Activated B cell treated with CpG ODN at 0.5 μM for 24 hours (primary cell): ENCODE data around the gene CEP192. TPM values are rescaled to one million over a fixed set of nuclear protein-coding genes. Genes with fewer than 3 reads are reported as not detected.

ENCODE experiments used
- ATAC-seq: fragments of 200-7000 bp; cut with Tn5 transposase; one replicate; pipeline ENCODE4 v1.10.0; 2021; ENCODE audit warnings: low read depth, mild to moderate bottlenecking, moderate library complexity
- CTCF ChIA-PET: fragments of 350-600 bp; sonication (Branson Sonifier 250); formaldehyde crosslinking; loops from one replicate; lab custom pipeline; 2021; ENCODE audit warnings: antibody characterized with exemption; lab: Charles Lee
- POLR2A ChIA-PET: fragments of 350-600 bp; sonication (Branson Sonifier 250); formaldehyde crosslinking; loops from one replicate; lab custom pipeline; 2021; ENCODE audit warnings: antibody characterized with exemption; lab: Charles Lee
- DNase-seq: peaks from one replicate; pipeline ENCODE4 v3.0.0; 2022
- H3K27ac Mint-ChIP-seq: one replicate; pipeline ENCODE4 v1.8.0; 2020; ENCODE audit warnings: mixed read lengths
- H3K27me3 Mint-ChIP-seq: one replicate; pipeline ENCODE4 v1.8.0; 2021; ENCODE audit warnings: mixed read lengths
- H3K36me3 Mint-ChIP-seq: one replicate; pipeline ENCODE4 v1.8.0; 2021; ENCODE audit warnings: low read depth, mixed read lengths
- H3K4me1 Mint-ChIP-seq: one replicate; pipeline ENCODE4 v1.8.0; 2021; ENCODE audit warnings: mixed read lengths
- H3K4me3 Mint-ChIP-seq: one replicate; pipeline ENCODE4 v1.8.0; 2020; ENCODE audit warnings: mild to moderate bottlenecking, mixed read lengths
- H3K9me3 Mint-ChIP-seq: one replicate; pipeline ENCODE4 v1.8.0; 2020; ENCODE audit warnings: mixed read lengths
- CTCF ChIP-seq: fragments of 200-600 bp; IDR thresholded peaks from one replicate; pipeline ENCODE4 v1.8.0; 2022; ENCODE audit warnings: antibody characterized with exemption, mild to moderate bottlenecking
- intact Hi-C: fragments of 100-400 bp; cut with micrococcal nuclease; formaldehyde crosslinking; loops from one replicate; pipeline ENCODE4 v1.15.1; 2024
- total RNA-seq: library from RNA; stranded (reverse); gene quantifications from 2 replicates; pipeline ENCODE4 v1.2.3, GENCODE V29; 2022

The CEP192 gene
- total RNA-seq, 1 donor from 2014 or later: 34.2 TPM

- Mint-ChIP-seq H3K4me1 (peaks cover 1% of the 10 kb centered on the region), H3K27ac (no peak overlapping the region), H3K4me3 (no peak overlapping the region), H3K36me3 (peaks cover 55% of the 10 kb centered on the region), H3K9me3 (no peaks in the 10 kb centered on the region), H3K27me3 (no peaks in the 10 kb centered on the region)
- ChIA-PET CTCF (no interaction called here), POLR2A (interaction anchor here (0.6 kb wide), 1 partner anchor 13 kb away, joined by 5 read pairs; no protein-coding TSS in a partner anchor)
- TF ChIP-seq CTCF: no peak
- intact Hi-C loops: no loop called here
- DNase-seq (no peak), ATAC-seq (no peak)
Observed at GRCh38 chr18:12960853-12961397, 30.2 kb upstream of the CEP192 start.

- POLR2A ChIA-PET: interaction anchor here (1.4 kb wide), 1 partner anchor 28 kb away, joined by 3 read pairs; the partner anchor contains the start of gene CEP192
- intact Hi-C loops: no loop called here
- H3K4me1 Mint-ChIP-seq: peaks cover 2% of the 10 kb centered on the region
Observed at GRCh38 chr18:12963069-12963468, 28.1 kb upstream of the CEP192 start.

GRCh38 chr18:12968115-12968514, 23.0 kb upstream of the CEP192 start:
- POLR2A ChIA-PET: no interaction called here
- DNase-seq: no peak
- H3K4me3 Mint-ChIP-seq: no peak overlapping the region
- H3K27ac Mint-ChIP-seq: no peak overlapping the region
- peaks cover 6% of the 10 kb centered on the region for H3K4me1 Mint-ChIP-seq
- no peak for ATAC-seq
- peaks cover 70% of the 10 kb centered on the region for H3K36me3 Mint-ChIP-seq
- TF ChIP-seq CTCF: no peak
- CTCF ChIA-PET: no interaction called here
- H3K9me3 Mint-ChIP-seq: no peaks in the 10 kb centered on the region
- no peaks in the 10 kb centered on the region for H3K27me3 Mint-ChIP-seq
- intact Hi-C loops: no loop called here

More at GRCh38 chr18:12963069-12963468, 28.1 kb upstream of the CEP192 start:
- peaks cover 61% of the 10 kb centered on the region for H3K36me3 Mint-ChIP-seq
- DNase-seq (no peak), ATAC-seq (no peak)
- H3K9me3 Mint-ChIP-seq: no peaks in the 10 kb centered on the region
- H3K27ac Mint-ChIP-seq: no peak overlapping the region
- no peak for TF ChIP-seq CTCF
- CTCF ChIA-PET: no interaction called here
- H3K27me3 Mint-ChIP-seq: no peaks in the 10 kb centered on the region
- H3K4me3 Mint-ChIP-seq: no peak overlapping the region

- no peak overlapping the region for H3K27ac Mint-ChIP-seq
- H3K9me3 Mint-ChIP-seq: no peaks in the 10 kb centered on the region
- intact Hi-C loops: no loop called here
- ChIA-PET CTCF (no interaction called here), POLR2A (no interaction called here)
- peaks cover 69% of the 10 kb centered on the region for H3K36me3 Mint-ChIP-seq
- H3K27me3 Mint-ChIP-seq: no peaks in the 10 kb centered on the region
- peaks cover 6% of the 10 kb centered on the region for H3K4me1 Mint-ChIP-seq
- DNase-seq (no peak), ATAC-seq (no peak)
- H3K4me3 Mint-ChIP-seq: no peak overlapping the region
- no peak for TF ChIP-seq CTCF
Observed at GRCh38 chr18:12968619-12969018, 22.5 kb upstream of the CEP192 start.

- H3K4me1 Mint-ChIP-seq: no peaks in the 10 kb centered on the region
- no peaks in the 10 kb centered on the region for H3K9me3 Mint-ChIP-seq
- POLR2A ChIA-PET: interaction anchor here (1.9 kb wide), 1 partner anchor 17 kb away, joined by 17 read pairs; the partner anchor contains the start of gene CEP192
- H3K27me3 Mint-ChIP-seq: no peaks in the 10 kb centered on the region
- intact Hi-C loops: no loop called here
- TF ChIP-seq CTCF: no peak
- H3K36me3 Mint-ChIP-seq: peaks cover 73% of the 10 kb centered on the region
- no peak overlapping the region for H3K27ac Mint-ChIP-seq
- CTCF ChIA-PET: no interaction called here
- DNase-seq: no peak
- ATAC-seq: no peak
- H3K4me3 Mint-ChIP-seq: no peak overlapping the region
Observed at GRCh38 chr18:12973562-12974213, 17.5 kb upstream of the CEP192 start.
